IMR-90 (cell line): Measurements from ENCODE around the gene SEL1L2.

ENCODE experiments used
- CEBPB ChIP-seq: IDR thresholded peaks from 2 replicates; pipeline ENCODE4 v1.6.1; 2012; ENCODE audit warnings: low read depth, low read length, improper control_type of control experiment
- FOS ChIP-seq: fragments of 150-350 bp; IDR thresholded peaks from 2 replicates; pipeline ENCODE4 v1.6.1; 2016; ENCODE audit warnings: low read depth, low read length
- MAFK ChIP-seq: IDR thresholded peaks from 2 replicates; pipeline ENCODE4 v1.6.1; 2012; ENCODE audit warnings: low read depth, low read length, improper control_type of control experiment
- MAZ ChIP-seq: IDR thresholded peaks from 2 replicates; pipeline ENCODE4 v1.6.1; 2012; ENCODE audit warnings: low read depth, mild to moderate bottlenecking, low read length, improper control_type of control experiment, moderate library complexity, borderline replicate concordance
- POLR2A ChIP-seq: IDR thresholded peaks from 2 replicates; pipeline ENCODE4 v1.6.1; 2012; ENCODE audit warnings: mild to moderate bottlenecking, low read depth, low read length
- RAD21 ChIP-seq: IDR thresholded peaks from 2 replicates; pipeline ENCODE4 v1.6.1; 2012; ENCODE audit warnings: low read length, improper control_type of control experiment
- RCOR1 ChIP-seq: IDR thresholded peaks from 2 replicates; pipeline ENCODE4 v1.6.1; 2012; ENCODE audit warnings: mild to moderate bottlenecking, low read length, improper control_type of control experiment; ENCODE audit not compliant: insufficient replicate concordance
- RFX5 ChIP-seq: IDR thresholded peaks from 2 replicates; pipeline ENCODE4 v1.8.0; 2012; ENCODE audit warnings: low read depth, mild to moderate bottlenecking, low read length, moderate library complexity
- SMC3 ChIP-seq: fragments of 150-350 bp; IDR thresholded peaks from 2 replicates; pipeline ENCODE4 v1.6.1; 2016; ENCODE audit warnings: low read depth, mild to moderate bottlenecking, antibody characterized with exemption, low read length, moderate library complexity
- TF ChIP-seq, protein P1 (sequence below): conservative IDR thresholded peaks from 2 replicates; pipeline ENCODE4 v1.5.1; 2012; ENCODE audit warnings: mild to moderate bottlenecking, low read depth, low read length, improper control_type of control experiment
- TF ChIP-seq, protein P2 (sequence below): fragments of 150-350 bp; IDR thresholded peaks from 2 replicates; pipeline ENCODE4 v1.6.1; 2016; ENCODE audit warnings: low read depth, mild to moderate bottlenecking, low read length, moderate library complexity, borderline replicate concordance

DNA sequence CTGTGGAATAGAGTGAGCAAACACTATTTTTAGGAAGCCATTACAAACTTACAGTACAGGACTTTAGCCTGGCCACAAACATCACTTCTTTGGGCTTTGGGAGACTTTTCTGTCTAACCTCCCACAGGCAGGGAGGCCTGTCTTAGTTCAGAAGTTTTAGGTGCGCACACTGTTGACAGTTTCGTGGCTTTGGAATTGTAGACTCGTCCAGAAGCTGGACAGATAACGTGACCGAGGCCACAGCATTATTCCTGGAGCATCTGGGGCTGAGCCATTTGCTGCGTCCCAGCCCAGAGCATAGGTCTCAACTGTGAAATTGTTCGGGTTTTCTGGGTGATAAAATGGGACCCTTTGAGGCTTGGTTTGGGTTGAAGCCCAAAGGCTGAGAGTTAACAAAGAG is 151.8 kb downstream of the SEL1L2 start:
- TF ChIP-seq, protein P1, sequence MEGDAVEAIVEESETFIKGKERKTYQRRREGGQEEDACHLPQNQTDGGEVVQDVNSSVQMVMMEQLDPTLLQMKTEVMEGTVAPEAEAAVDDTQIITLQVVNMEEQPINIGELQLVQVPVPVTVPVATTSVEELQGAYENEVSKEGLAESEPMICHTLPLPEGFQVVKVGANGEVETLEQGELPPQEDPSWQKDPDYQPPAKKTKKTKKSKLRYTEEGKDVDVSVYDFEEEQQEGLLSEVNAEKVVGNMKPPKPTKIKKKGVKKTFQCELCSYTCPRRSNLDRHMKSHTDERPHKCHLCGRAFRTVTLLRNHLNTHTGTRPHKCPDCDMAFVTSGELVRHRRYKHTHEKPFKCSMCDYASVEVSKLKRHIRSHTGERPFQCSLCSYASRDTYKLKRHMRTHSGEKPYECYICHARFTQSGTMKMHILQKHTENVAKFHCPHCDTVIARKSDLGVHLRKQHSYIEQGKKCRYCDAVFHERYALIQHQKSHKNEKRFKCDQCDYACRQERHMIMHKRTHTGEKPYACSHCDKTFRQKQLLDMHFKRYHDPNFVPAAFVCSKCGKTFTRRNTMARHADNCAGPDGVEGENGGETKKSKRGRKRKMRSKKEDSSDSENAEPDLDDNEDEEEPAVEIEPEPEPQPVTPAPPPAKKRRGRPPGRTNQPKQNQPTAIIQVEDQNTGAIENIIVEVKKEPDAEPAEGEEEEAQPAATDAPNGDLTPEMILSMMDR: no peak
- TF ChIP-seq RAD21: no peak
- no peak for TF ChIP-seq RFX5
- TF ChIP-seq POLR2A: no peak
- TF ChIP-seq MAZ: no peak
- TF ChIP-seq MAFK: no peak
- TF ChIP-seq RCOR1: no peak
- TF ChIP-seq SMC3: no peak
- TF ChIP-seq CEBPB: no peak
- TF ChIP-seq, protein P2, sequence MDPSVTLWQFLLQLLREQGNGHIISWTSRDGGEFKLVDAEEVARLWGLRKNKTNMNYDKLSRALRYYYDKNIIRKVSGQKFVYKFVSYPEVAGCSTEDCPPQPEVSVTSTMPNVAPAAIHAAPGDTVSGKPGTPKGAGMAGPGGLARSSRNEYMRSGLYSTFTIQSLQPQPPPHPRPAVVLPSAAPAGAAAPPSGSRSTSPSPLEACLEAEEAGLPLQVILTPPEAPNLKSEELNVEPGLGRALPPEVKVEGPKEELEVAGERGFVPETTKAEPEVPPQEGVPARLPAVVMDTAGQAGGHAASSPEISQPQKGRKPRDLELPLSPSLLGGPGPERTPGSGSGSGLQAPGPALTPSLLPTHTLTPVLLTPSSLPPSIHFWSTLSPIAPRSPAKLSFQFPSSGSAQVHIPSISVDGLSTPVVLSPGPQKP: no peak
- TF ChIP-seq FOS: no peak
